ENCODE results near the gene RAPGEF3. TPM values are rescaled to one million over a fixed set of nuclear protein-coding genes. Genes with fewer than 3 reads are reported as not detected.
A peak's percentile ranks its signal among the peaks of the same experiment; 100 is the strongest.

RAPGEF3 gene
- total RNA-seq, result 10 to 100 TPM; 40.6 to 87.8 (median 60.3) TPM

GRCh38 chr12:47758834-47759690, at the start of gene RAPGEF3:
Gene RAPGEF3, minus strand, starts transcription at chr12:47758880. Its CDS starts 324 bp downstream, at chr12:47758556.
- peak within 1 kb of the TSS; percentile 54 to 70 (median 60) for H3K4me3 ChIP-seq
- H3K27me3 ChIP-seq, result no peaks in the 10 kb centered on the region
- no peaks in the 10 kb centered on the region for H3K36me3 ChIP-seq
- H3K9me3 ChIP-seq, result no peaks in the 10 kb centered on the region
- TF ChIP-seq POLR2A (IDR thresholded peaks at IDR 0.05) (peak; percentile 8), POLR2AphosphoS5 (IDR thresholded peaks at IDR 0.05) (peak; percentile 2 to 68 (median 64)), CTCF (IDR thresholded peaks at IDR 0.05) (peak; percentile 70 to 77 (median 70))
- peak within 1 kb of the TSS; percentile 87 to 88 for H3K27ac ChIP-seq
- peaks cover 16% of the 10 kb centered on the region in 2 donors for H3K4me1 ChIP-seq
- intact Hi-C loops (cut with DNase I; ENCODE audit: low total_unique reads), result no loop called here
- peak; percentile 85 to 88 for DNase-seq (ENCODE audit: low spot score in 2 of 2)

- DNase-seq (ENCODE audit: low spot score in 2 of 2), result no peak
- intact Hi-C loops (cut with DNase I; ENCODE audit: low total_unique reads), result no loop called here
- TF ChIP-seq POLR2AphosphoS5 (IDR thresholded peaks at IDR 0.05), result peak in 2 of 3 donors; percentile 10 to 37
- no peak for TF ChIP-seq POLR2A (IDR thresholded peaks at IDR 0.05)
- H3K27ac ChIP-seq, result peak overlapping the region; percentile 98 to 99
- peak overlapping the region in 1 of 3 donors; percentile 50 for H3K4me3 ChIP-seq
- H3K27me3 ChIP-seq, result no peaks in the 10 kb centered on the region
- peaks cover 39 to 67% of the 10 kb centered on the region in 2 donors for H3K4me1 ChIP-seq
- H3K9me3 ChIP-seq, result no peaks in the 10 kb centered on the region
- H3K36me3 ChIP-seq, result no peaks in the 10 kb centered on the region
Measured at GRCh38 chr12:47808050-47808449, 49.4 kb upstream of the RAPGEF3 start.

- no peak for DNase-seq (ENCODE audit: low spot score in 2 of 2)
- H3K27me3 ChIP-seq, result no peaks in the 10 kb centered on the region
- H3K9me3 ChIP-seq, result no peaks in the 10 kb centered on the region
- intact Hi-C loops (cut with DNase I; ENCODE audit: low total_unique reads), result no loop called here
- TF ChIP-seq POLR2AphosphoS5 (IDR thresholded peaks at IDR 0.05), result no peak
- TF ChIP-seq POLR2A (IDR thresholded peaks at IDR 0.05), result no peak
- TF ChIP-seq CTCF (IDR thresholded peaks at IDR 0.05), result no peak
- H3K4me3 ChIP-seq, result no peak overlapping the region
- peak overlapping the region; percentile 98 to 99 for H3K27ac ChIP-seq
- H3K36me3 ChIP-seq, result no peaks in the 10 kb centered on the region
- peaks cover 40 to 71% of the 10 kb centered on the region in 2 donors for H3K4me1 ChIP-seq
Measured at GRCh38 chr12:47807338-47807737, 48.7 kb upstream of the RAPGEF3 start.

GRCh38 chr12:47805417-47805816, 46.7 kb upstream of the RAPGEF3 start:
- Histone ChIP-seq H3K4me1 (peaks cover 42 to 70% of the 10 kb centered on the region in 2 donors), H3K9me3 (no peaks in the 10 kb centered on the region), H3K4me3 (no peak overlapping the region), H3K36me3 (no peaks in the 10 kb centered on the region), H3K27me3 (no peaks in the 10 kb centered on the region), H3K27ac (peak overlapping the region; percentile 23 to 76)
- intact Hi-C loops (cut with DNase I; ENCODE audit: low total_unique reads), result no loop called here
- no peak for DNase-seq (ENCODE audit: low spot score in 2 of 2)
- TF ChIP-seq POLR2A (IDR thresholded peaks at IDR 0.05) (no peak), CTCF (IDR thresholded peaks at IDR 0.05) (no peak), POLR2AphosphoS5 (IDR thresholded peaks at IDR 0.05) (no peak)

GRCh38 chr12:47804171-47804570, 45.5 kb upstream of the RAPGEF3 start:
- intact Hi-C loops (cut with DNase I; ENCODE audit: low total_unique reads), result no loop called here
- no peaks in the 10 kb centered on the region for H3K9me3 ChIP-seq
- DNase-seq (ENCODE audit: low spot score in 2 of 2), result no peak
- peaks cover 46 to 69% of the 10 kb centered on the region in 2 donors for H3K4me1 ChIP-seq
- no peaks in the 10 kb centered on the region for H3K36me3 ChIP-seq
- H3K27me3 ChIP-seq, result no peaks in the 10 kb centered on the region
- H3K27ac ChIP-seq, result peak overlapping the region; percentile 23 to 82
- TF ChIP-seq CTCF (IDR thresholded peaks at IDR 0.05) (no peak), POLR2A (IDR thresholded peaks at IDR 0.05) (no peak), POLR2AphosphoS5 (IDR thresholded peaks at IDR 0.05) (no peak)
- no peak overlapping the region for H3K4me3 ChIP-seq

All from breast epithelium (tissue), 4 donors.